ENCODE results near the gene FBH1.
A peak's percentile ranks its signal among the peaks of the same experiment; 100 is the strongest.

Gene FBH1

DNA sequence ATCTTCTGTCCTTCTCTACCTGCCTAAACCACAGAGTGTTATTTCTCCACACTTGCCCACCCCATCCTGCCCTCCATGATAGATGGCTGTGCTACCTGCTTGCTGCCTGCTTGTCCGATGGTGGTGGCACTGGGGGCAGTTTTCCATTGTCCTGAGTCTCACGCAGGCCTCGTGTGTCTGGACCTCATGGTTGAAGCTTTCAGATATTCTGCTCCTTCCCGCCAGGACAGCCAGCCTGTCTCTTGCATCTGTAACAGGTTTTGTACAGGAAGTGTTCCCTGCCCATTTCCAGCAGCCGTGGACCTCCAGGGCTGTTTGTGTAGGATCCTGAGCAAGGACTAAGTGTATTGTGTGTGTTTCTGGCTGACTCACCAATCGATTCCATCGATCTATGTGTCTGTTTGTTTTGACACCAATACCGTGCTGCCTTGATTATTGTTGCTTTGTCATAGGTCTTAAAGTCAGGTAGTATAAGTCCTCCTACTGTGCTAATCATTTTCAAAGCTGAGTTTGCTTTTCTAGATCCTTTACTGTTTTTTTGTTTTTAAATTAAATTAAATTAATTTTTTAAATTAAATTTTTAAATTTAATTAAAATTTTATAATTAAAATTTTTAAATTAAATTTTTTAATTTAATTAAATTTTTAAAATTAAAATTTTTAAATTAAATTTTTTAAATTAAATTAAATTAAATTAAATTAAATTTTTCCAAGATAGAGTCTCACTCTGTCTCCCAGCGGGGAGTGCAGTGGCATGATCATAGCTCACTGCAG lies 78.8 kb downstream of the FBH1 start:
- Histone ChIP-seq H3K4me3 (ENCODE audit: low read depth in 1 of 2, low read length in 1 of 2) (no peak overlapping the region), H3K9me3 (no peaks in the 10 kb centered on the region), H3K27ac (no peak overlapping the region), H3K36me3 (no peaks in the 10 kb centered on the region), H3K27me3 (no peaks in the 10 kb centered on the region), H3K4me1 (ENCODE audit: control insufficient read depth in 1 of 2, insufficient read depth in 1 of 2, low read depth in 1 of 2, low read length in 1 of 2) (peaks cover 0 to 5% of the 10 kb centered on the region in 2 experiments)
- TF ChIP-seq, protein P1, sequence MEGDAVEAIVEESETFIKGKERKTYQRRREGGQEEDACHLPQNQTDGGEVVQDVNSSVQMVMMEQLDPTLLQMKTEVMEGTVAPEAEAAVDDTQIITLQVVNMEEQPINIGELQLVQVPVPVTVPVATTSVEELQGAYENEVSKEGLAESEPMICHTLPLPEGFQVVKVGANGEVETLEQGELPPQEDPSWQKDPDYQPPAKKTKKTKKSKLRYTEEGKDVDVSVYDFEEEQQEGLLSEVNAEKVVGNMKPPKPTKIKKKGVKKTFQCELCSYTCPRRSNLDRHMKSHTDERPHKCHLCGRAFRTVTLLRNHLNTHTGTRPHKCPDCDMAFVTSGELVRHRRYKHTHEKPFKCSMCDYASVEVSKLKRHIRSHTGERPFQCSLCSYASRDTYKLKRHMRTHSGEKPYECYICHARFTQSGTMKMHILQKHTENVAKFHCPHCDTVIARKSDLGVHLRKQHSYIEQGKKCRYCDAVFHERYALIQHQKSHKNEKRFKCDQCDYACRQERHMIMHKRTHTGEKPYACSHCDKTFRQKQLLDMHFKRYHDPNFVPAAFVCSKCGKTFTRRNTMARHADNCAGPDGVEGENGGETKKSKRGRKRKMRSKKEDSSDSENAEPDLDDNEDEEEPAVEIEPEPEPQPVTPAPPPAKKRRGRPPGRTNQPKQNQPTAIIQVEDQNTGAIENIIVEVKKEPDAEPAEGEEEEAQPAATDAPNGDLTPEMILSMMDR (IDR thresholded peaks at IDR 0.05): no peak

DNA sequence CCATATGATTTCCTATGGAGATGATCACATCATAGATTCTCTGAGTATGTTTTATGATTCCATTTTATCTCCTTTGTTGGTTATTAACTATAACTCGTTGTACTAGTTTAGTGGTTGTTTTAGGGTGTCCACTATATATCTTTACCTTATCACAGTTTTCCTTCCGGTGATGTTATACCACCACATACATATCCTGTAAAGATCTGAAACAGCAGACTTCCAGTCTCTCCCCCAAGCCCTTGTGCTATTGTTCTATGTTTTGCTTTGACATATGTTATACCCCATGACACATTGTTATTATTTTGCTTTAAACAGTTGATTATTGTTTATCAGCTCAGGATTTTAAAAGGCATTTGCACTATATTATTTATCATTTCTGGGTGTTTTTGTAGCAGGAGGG lies 80.0 kb downstream of the FBH1 start:
- H3K27me3 ChIP-seq: no peaks in the 10 kb centered on the region
- H3K4me1 ChIP-seq (ENCODE audit: control insufficient read depth in 1 of 2, insufficient read depth in 1 of 2, low read depth in 1 of 2, low read length in 1 of 2): peaks cover 0 to 5% of the 10 kb centered on the region in 2 experiments
- no peaks in the 10 kb centered on the region for H3K36me3 ChIP-seq
- no peak overlapping the region for H3K4me3 ChIP-seq (ENCODE audit: low read depth in 1 of 2, low read length in 1 of 2)
- TF ChIP-seq, protein P1 (IDR thresholded peaks at IDR 0.05): no peak
- H3K9me3 ChIP-seq: no peaks in the 10 kb centered on the region
- H3K27ac ChIP-seq: no peak overlapping the region

DNA sequence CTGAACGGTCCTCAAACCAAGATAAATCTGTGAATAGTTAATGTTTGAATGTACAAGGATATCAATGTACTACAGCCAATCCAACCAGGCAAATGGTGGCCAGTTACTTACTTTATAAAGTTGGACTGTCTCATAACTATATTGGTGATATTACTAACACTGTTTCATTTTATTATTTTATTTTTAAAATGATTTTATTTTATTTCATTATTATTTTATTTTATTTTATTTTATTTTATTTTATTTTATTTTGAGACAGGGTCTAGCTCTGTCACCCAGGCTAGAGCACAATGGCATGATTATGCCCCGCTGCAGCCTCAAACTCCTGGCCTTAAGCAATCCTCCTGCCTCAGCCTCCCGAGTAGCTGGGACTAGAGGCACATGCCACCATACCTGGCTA lies 80.5 kb downstream of the FBH1 start:
- H3K4me3 ChIP-seq (ENCODE audit: low read depth in 1 of 2, low read length in 1 of 2): no peak overlapping the region
- H3K4me1 ChIP-seq (ENCODE audit: control insufficient read depth in 1 of 2, insufficient read depth in 1 of 2, low read depth in 1 of 2, low read length in 1 of 2): peaks cover 0 to 5% of the 10 kb centered on the region in 2 experiments
- no peaks in the 10 kb centered on the region for H3K27me3 ChIP-seq
- no peaks in the 10 kb centered on the region for H3K9me3 ChIP-seq
- TF ChIP-seq, protein P1 (IDR thresholded peaks at IDR 0.05): no peak
- H3K36me3 ChIP-seq: no peaks in the 10 kb centered on the region
- H3K27ac ChIP-seq: no peak overlapping the region

DNA sequence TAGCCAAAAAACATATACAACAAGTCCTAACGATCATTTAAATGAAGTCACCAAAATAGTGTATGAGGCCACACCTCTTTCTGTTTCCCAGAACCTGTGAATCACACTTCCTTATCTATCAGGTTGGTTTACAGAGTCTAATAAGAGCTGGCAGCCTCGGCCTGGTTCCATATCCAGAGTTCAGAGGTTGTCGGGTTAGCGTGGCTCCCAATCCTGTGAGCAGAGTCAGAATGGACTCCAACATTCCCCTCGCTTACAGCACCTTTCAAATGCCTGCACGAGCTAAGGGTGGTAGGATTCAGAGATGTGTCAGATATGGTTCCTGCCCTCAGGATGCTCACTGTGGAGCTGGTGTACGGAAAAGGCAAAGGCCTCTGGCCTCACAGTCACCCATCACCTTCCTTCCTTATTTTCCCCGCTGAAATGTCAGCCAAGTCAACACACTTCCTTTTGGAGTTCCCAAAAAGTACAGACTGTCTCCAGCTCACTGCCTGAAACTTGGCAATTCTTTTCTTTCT lies 81.3 kb downstream of the FBH1 start:
- TF ChIP-seq, protein P1 (IDR thresholded peaks at IDR 0.05): no peak
- H3K27ac ChIP-seq: peak overlapping the region; percentile 5
- no peaks in the 10 kb centered on the region for H3K27me3 ChIP-seq
- H3K36me3 ChIP-seq: no peaks in the 10 kb centered on the region
- H3K4me3 ChIP-seq (ENCODE audit: low read depth in 1 of 2, low read length in 1 of 2): no peak overlapping the region
- H3K9me3 ChIP-seq: no peaks in the 10 kb centered on the region
- peaks cover 8 to 12% of the 10 kb centered on the region in 2 experiments for H3K4me1 ChIP-seq (ENCODE audit: control insufficient read depth in 1 of 2, insufficient read depth in 1 of 2, low read depth in 1 of 2, low read length in 1 of 2)

DNA sequence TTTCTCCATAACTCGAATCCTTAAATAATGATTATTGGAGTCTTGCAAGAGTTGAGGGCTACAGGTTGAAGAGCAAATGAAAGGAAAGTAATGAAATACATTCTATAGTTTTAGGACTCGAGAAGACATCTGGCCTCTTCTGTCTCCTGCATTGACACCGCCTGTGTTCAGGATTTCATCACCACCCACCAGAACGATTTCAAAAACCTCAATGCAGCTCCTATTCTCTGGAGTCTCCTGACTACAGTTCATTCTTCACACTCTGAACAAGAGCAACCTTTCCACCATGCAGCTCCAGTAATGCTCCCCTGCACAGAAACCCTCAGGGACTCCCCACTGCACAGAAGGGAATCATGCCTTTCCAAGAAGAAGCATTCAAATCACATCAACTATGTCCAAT lies 81.8 kb downstream of the FBH1 start:
- TF ChIP-seq, protein P1 (IDR thresholded peaks at IDR 0.05): no peak
- no peaks in the 10 kb centered on the region for H3K9me3 ChIP-seq

More for the DNA sequence above, 81.8 kb downstream of the FBH1 start:
- Histone ChIP-seq H3K4me1 (ENCODE audit: control insufficient read depth in 1 of 2, insufficient read depth in 1 of 2, low read depth in 1 of 2, low read length in 1 of 2) (peaks cover 13 to 16% of the 10 kb centered on the region in 2 experiments), H3K27ac (peak overlapping the region; percentile 5), H3K4me3 (ENCODE audit: low read depth in 1 of 2, low read length in 1 of 2) (no peak overlapping the region), H3K36me3 (no peaks in the 10 kb centered on the region), H3K27me3 (no peaks in the 10 kb centered on the region)
